SK-N-SH (cell line): ENCODE data around the gene PLA2G6. TPM values are rescaled to one million over a fixed set of nuclear protein-coding genes. Genes with fewer than 3 reads are reported as not detected.

Experiments
- CTCF ChIA-PET: fragments of 300-600, 350-600 bp; formaldehyde crosslinking; extraction: SDS; loops from one replicate; lab custom pipeline; 2021; lab: Yijun Ruan, JAX
- POLR2A ChIA-PET: fragments of 350-600 bp; sonication (Branson Sonifier 250); formaldehyde crosslinking; extraction: SDS; loops from one replicate; lab custom pipeline; 2020; ENCODE audit warnings: antibody characterized with exemption, inconsistent platforms; lab: Yijun Ruan, JAX
- DNase-seq: peaks from one replicate; pipeline ENCODE4 v3.0.0; 2012
- H2AFZ ChIP-seq: fragments of 200-600 bp; sonication (generic); 2 replicates; pipeline ENCODE4 v1.8.1; 2016; ENCODE audit warnings: antibody characterized with exemption, mild to moderate bottlenecking, low read depth
- H3F3A ChIP-seq: fragments of 200-600 bp; sonication (generic); replicated peaks from 2 replicates; pipeline ENCODE3; 2016; ENCODE audit warnings: antibody characterized with exemption, mild to moderate bottlenecking; ENCODE audit not compliant: insufficient read depth
- H3K27ac ChIP-seq, 2 experiments: fragments of 200-500 bp in 1 of 2; fragments of 200-600 bp in 1 of 2; sonication (Bioruptor generic) in 1 of 2; sonication (generic), shearing (Covaris generic) in 1 of 2; 2 replicates each; pipeline versions ENCODE4 v1.5.1 to v1.6.1; 2014 to 2016; ENCODE audit warnings: low read depth in 2 of 2, inconsistent platforms in 1 of 2, low read length in 1 of 2, mild to moderate bottlenecking in 1 of 2, mixed read lengths in 1 of 2
- H3K27me3 ChIP-seq: fragments of 200-600 bp; sonication (generic), shearing (Covaris generic); 2 replicates; pipeline ENCODE4 v1.6.1; 2016; ENCODE audit warnings: mixed run types; ENCODE audit not compliant: insufficient read depth
- H3K36me3 ChIP-seq, 2 experiments: fragments of 200-500 bp in 1 of 2; fragments of 200-600 bp in 1 of 2; sonication (Bioruptor generic) in 1 of 2; sonication (generic) in 1 of 2; replicated peaks in 1 of 2; 2 replicates each; pipeline versions ENCODE3 to v1.5.1; 2014 to 2016; ENCODE audit warnings: low read length in 1 of 2, mild to moderate bottlenecking in 1 of 2; ENCODE audit not compliant: insufficient read depth in 2 of 2, control insufficient read depth in 1 of 2
- H3K4me1 ChIP-seq, 2 experiments: fragments of 200-500 bp in 1 of 2; fragments of 200-600 bp in 1 of 2; sonication (Bioruptor generic) in 1 of 2; sonication (generic), shearing (Covaris generic) in 1 of 2; 2 replicates each; pipeline versions ENCODE4 v1.5.1 to v1.6.1; 2014 to 2016; ENCODE audit warnings: low read depth in 1 of 2, low read length in 1 of 2, mixed run types in 1 of 2; ENCODE audit not compliant: insufficient read depth in 2 of 2, control insufficient read depth in 1 of 2
- H3K4me2 ChIP-seq: fragments of 200-600 bp; sonication (generic), shearing (Covaris generic); 2 replicates; pipeline ENCODE4 v1.6.1; 2017; ENCODE audit warnings: mixed run types
- H3K4me3 ChIP-seq, 2 experiments: fragments of 200-500 bp in 1 of 2; fragments of 200-600 bp in 1 of 2; sonication (Bioruptor generic) in 1 of 2; sonication (generic), shearing (Covaris generic) in 1 of 2; 2 replicates each; pipeline versions ENCODE4 v1.5.1 to v1.8.1; 2014 to 2016; ENCODE audit warnings: low read depth in 2 of 2, inconsistent platforms in 1 of 2, low read length in 1 of 2, mild to moderate bottlenecking in 1 of 2, mixed read lengths in 1 of 2, moderate library complexity in 1 of 2
- H3K79me2 ChIP-seq: fragments of 200-600 bp; sonication (generic); 2 replicates; pipeline ENCODE4 v1.8.1; 2017; ENCODE audit warnings: mild to moderate bottlenecking; ENCODE audit not compliant: insufficient read depth
- H3K9ac ChIP-seq: fragments of 200-600 bp; sonication (generic); 2 replicates; pipeline ENCODE4 v1.6.1; 2017; ENCODE audit warnings: mixed run types
- H3K9me2 ChIP-seq: fragments of 200-600 bp; sonication (generic); 2 replicates; pipeline ENCODE4 v1.6.1; 2017; ENCODE audit warnings: mixed run types
- H3K9me3 ChIP-seq: fragments of 200-600 bp; sonication (generic); 2 replicates; pipeline ENCODE4 v1.6.1; 2017; ENCODE audit warnings: mixed run types, mild to moderate bottlenecking, moderate library complexity
- H4K20me1 ChIP-seq: fragments of 200-600 bp; sonication (generic); 2 replicates; pipeline ENCODE4 v1.6.1; 2017; ENCODE audit warnings: mild to moderate bottlenecking, mixed run types; ENCODE audit not compliant: insufficient read depth
- CHD2 ChIP-seq: fragments of 150-350 bp; IDR thresholded peaks from 2 replicates; pipeline ENCODE4 v1.6.1; 2018; ENCODE audit warnings: low read length; ENCODE audit not compliant: partially characterized antibody
- EP300 ChIP-seq, 2 experiments: IDR thresholded peaks; 2 replicates each; pipeline versions ENCODE4 v1.4.0 to v1.6.1; 2012; ENCODE audit warnings: borderline replicate concordance in 1 of 2, low read depth in 1 of 2, low read length in 1 of 2
- EZH2phosphoT487 ChIP-seq: fragments of 200-600 bp; sonication (generic); IDR thresholded peaks from 2 replicates; pipeline ENCODE4 v1.6.1; 2017; ENCODE audit warnings: low read depth, mixed run types, mild to moderate bottlenecking, antibody characterized with exemption, moderate library complexity, borderline replicate concordance
- FOXJ3 ChIP-seq: sonication (generic); formaldehyde crosslinking; IDR thresholded peaks from 2 replicates; pipeline ENCODE4 v1.5.1; 2020; ENCODE audit warnings: mild to moderate bottlenecking, missing genetic modification reagents
- FOXM1 ChIP-seq: IDR thresholded peaks from 2 replicates; pipeline ENCODE4 v1.4.0; 2012; ENCODE audit warnings: low read depth, mild to moderate bottlenecking
- GATA2 ChIP-seq: sonication (generic); formaldehyde crosslinking; IDR thresholded peaks from 2 replicates; pipeline ENCODE4 v1.5.0; 2020; ENCODE audit warnings: mild to moderate bottlenecking, missing genetic modification reagents
- IRF3 ChIP-seq: fragments of 150-350 bp; IDR thresholded peaks from 2 replicates; pipeline ENCODE4 v1.6.1; 2016; ENCODE audit warnings: mild to moderate bottlenecking, low read depth, low read length
- MAX ChIP-seq: IDR thresholded peaks from 2 replicates; pipeline ENCODE4 v1.4.0; 2012; ENCODE audit warnings: low read depth
- MXI1 ChIP-seq: IDR thresholded peaks from 2 replicates; pipeline ENCODE4 v1.6.1; 2012; ENCODE audit warnings: mild to moderate bottlenecking, low read depth, low read length, improper control_type of control experiment
- NRF1 ChIP-seq: IDR thresholded peaks from 2 replicates; pipeline ENCODE4 v1.6.1; 2012; ENCODE audit warnings: low read depth, mild to moderate bottlenecking, low read length
- POLR2AphosphoS5 ChIP-seq: IDR thresholded peaks from 2 replicates; pipeline ENCODE4 v1.6.1; 2012; ENCODE audit warnings: low read depth, low read length
- RFX5 ChIP-seq: IDR thresholded peaks from 2 replicates; pipeline ENCODE4 v1.6.1; 2012; ENCODE audit warnings: mild to moderate bottlenecking, improper control_type of control experiment, low read length
- RXRA ChIP-seq: IDR thresholded peaks from 2 replicates; pipeline ENCODE4 v1.4.0; 2012; ENCODE audit warnings: low read depth, mild to moderate bottlenecking, borderline replicate concordance
- SIN3A ChIP-seq: IDR thresholded peaks from 2 replicates; pipeline ENCODE4 v1.6.1; 2012; ENCODE audit warnings: low read depth, mild to moderate bottlenecking, low read length, moderate library complexity, borderline replicate concordance
- TAF1 ChIP-seq: IDR thresholded peaks from 2 replicates; pipeline ENCODE4 v1.6.1; 2012; ENCODE audit warnings: low read depth, mild to moderate bottlenecking, low read length, moderate library complexity, borderline replicate concordance
- TCF12 ChIP-seq: IDR thresholded peaks from 2 replicates; pipeline ENCODE4 v1.4.0; 2012
- TEAD4 ChIP-seq: IDR thresholded peaks from 2 replicates; pipeline ENCODE4 v1.4.0; 2012; ENCODE audit warnings: mild to moderate bottlenecking, borderline replicate concordance; ENCODE audit not compliant: insufficient read depth
- USF2 ChIP-seq: fragments of 150-350 bp; IDR thresholded peaks from 2 replicates; pipeline ENCODE4 v1.6.1; 2017; ENCODE audit warnings: antibody characterized with exemption, low read length, low read depth, borderline replicate concordance
- YY1 ChIP-seq: IDR thresholded peaks from 2 replicates; pipeline ENCODE4 v1.4.0; 2012; ENCODE audit warnings: low read depth, mild to moderate bottlenecking
- ZBTB33 ChIP-seq: IDR thresholded peaks from 2 replicates; pipeline ENCODE4 v1.4.0; 2012; ENCODE audit warnings: low read depth, borderline replicate concordance
- WGBS: methylation state at CpG from one replicate; pipeline ENCODE4 v1.1.6; 2017; ENCODE audit warnings: low lambda C conversion rate; 5-methylcytosine and 5-hydroxymethylcytosine counted together
- polyA plus RNA-seq, 3 experiments: library from polyadenylated mRNA; depleted of rRNA; stranded (reverse); fragments of >200 nt; gene quantifications; 2 replicates each; pipeline ENCODE4 v1.2.3, GENCODE V29; 2012

The PLA2G6 gene
- polyA plus RNA-seq, 1 of the 3 experiments (the other 2 are of a cell fraction), result 10.5 TPM

GRCh38 chr22:38138961-38139360 is 42.7 kb downstream of the PLA2G6 start:
- no peak overlapping the region for H3K27ac ChIP-seq
- no peak overlapping the region for H3K4me3 ChIP-seq
- ChIA-PET CTCF (interaction anchor here (1.1 kb wide), 1 partner anchor 24 kb away, joined by 3 read pairs; no protein-coding TSS in a partner anchor), POLR2A (no interaction called here)
- no peaks in the 10 kb centered on the region for H3K79me2 ChIP-seq
- WGBS, result 93% methylated on average over 4 of the region's 5 CpGs
- H3K9me2 ChIP-seq, result no peaks in the 10 kb centered on the region
- H3K9me3 ChIP-seq, result no peaks in the 10 kb centered on the region
- peaks cover 0 to 4% of the 10 kb centered on the region in 2 experiments; a peak in 1 of 4 replicates for H3K4me1 ChIP-seq
- no peaks in the 10 kb centered on the region for H3K27me3 ChIP-seq
- H3K36me3 ChIP-seq, result no peaks in the 10 kb centered on the region
- no peak overlapping the region for H3K9ac ChIP-seq
- no peak overlapping the region for H2AFZ ChIP-seq
- H3F3A ChIP-seq, result no peaks in the 10 kb centered on the region
- TF ChIP-seq TEAD4 (no peak), USF2 (no peak), GATA2 (no peak), FOXJ3 (no peak), NRF1 (no peak), POLR2AphosphoS5 (no peak), FOXM1 (no peak), TAF1 (no peak), MAX (no peak), ZBTB33 (no peak), RXRA (no peak), SIN3A (no peak), EP300 (IDR thresholded peaks at IDR 0.05; ENCODE audit: borderline replicate concordance in 1 of 2, low read depth in 1 of 2, low read length in 1 of 2) (no peak), EZH2phosphoT487 (no peak), CHD2 (no peak), YY1 (no peak), IRF3 (no peak), MXI1 (no peak), RFX5 (no peak), TCF12 (no peak)
- no peak overlapping the region for H3K4me2 ChIP-seq
- H4K20me1 ChIP-seq, result no peaks in the 10 kb centered on the region
- DNase-seq, result no peak
